A673 (cell line): ENCODE results near the gene STXBP5. TPM values are rescaled to one million over a fixed set of nuclear protein-coding genes. Genes with fewer than 3 reads are reported as not detected.
"Not testable (repeated sequence)": the region's sequence is repeated elsewhere in the genome, so short reads cannot be mapped to it uniquely, and the experiment has no call there.

Experiments
- BruUV-seq: library from RNA; stranded (reverse); fragments of 400-500 nt; replicated peaks from 2 replicates; lab custom pipeline; 2021; lab: Mats Ljungman, UMichigan
- CTCF ChIA-PET: fragments of 300-600 bp; sonication (Branson Sonifier 250); formaldehyde crosslinking; loops from one replicate; lab custom pipeline; 2022; ENCODE audit warnings: antibody characterized with exemption; lab: Charles Lee
- POLR2A ChIA-PET: fragments of 300-600 bp; sonication (Branson Sonifier 250); formaldehyde crosslinking; loops from one replicate; lab custom pipeline; 2022; ENCODE audit warnings: antibody characterized with exemption; ENCODE audit not compliant: low non-redundant PET; lab: Charles Lee
- DNase-seq: peaks from one replicate; pipeline ENCODE4 v3.0.0-alpha.2; 2015; ENCODE audit warnings: low spot score
- H3K27ac ChIP-seq: fragments of 200-600 bp; sonication (generic); 2 replicates; pipeline ENCODE4 v1.5.1; 2016; ENCODE audit warnings: mixed run types, low read depth, mild to moderate bottlenecking, mixed read lengths, antibody characterized with exemption, low read length; ENCODE audit not compliant: poor library complexity, severe bottlenecking
- H3K27me3 ChIP-seq: fragments of 200-600 bp; sonication (generic); replicated peaks from 2 replicates; pipeline ENCODE4 v1.6.1; 2017; ENCODE audit warnings: mixed run types, low read depth, mild to moderate bottlenecking, mixed read lengths, antibody characterized with exemption, low read length; ENCODE audit not compliant: insufficient read depth, poor library complexity
- H3K36me3 ChIP-seq: fragments of 200-600 bp; sonication (generic); 2 replicates; pipeline ENCODE4 v1.6.1; 2016; ENCODE audit warnings: mixed run types, mild to moderate bottlenecking, mixed read lengths, antibody characterized with exemption, low read length; ENCODE audit not compliant: insufficient read depth, poor library complexity, severe bottlenecking
- H3K4me1 ChIP-seq: fragments of 200-600 bp; sonication (generic); 2 replicates; pipeline ENCODE4 v1.6.1; 2017; ENCODE audit warnings: mixed run types, mild to moderate bottlenecking, mixed read lengths, antibody characterized with exemption, low read length; ENCODE audit not compliant: insufficient read depth, poor library complexity, severe bottlenecking
- H3K4me3 ChIP-seq: fragments of 200-600 bp; sonication (generic); 2 replicates; pipeline ENCODE4 v1.5.1; 2016; ENCODE audit warnings: low read depth, mixed run types, mild to moderate bottlenecking, mixed read lengths, low read length; ENCODE audit not compliant: poor library complexity, severe bottlenecking
- H3K9me3 ChIP-seq: fragments of 200-600 bp; sonication (generic); 2 replicates; pipeline ENCODE4 v1.6.1; 2016; ENCODE audit warnings: mixed run types, low read depth, mild to moderate bottlenecking, mixed read lengths, antibody characterized with exemption, low read length; ENCODE audit not compliant: poor library complexity, severe bottlenecking
- EZH2 ChIP-seq: fragments of 200-600 bp; sonication (generic); IDR thresholded peaks from 2 replicates; pipeline ENCODE4 v1.6.1; 2017; ENCODE audit warnings: borderline replicate concordance, low read depth, mild to moderate bottlenecking, mixed read lengths, antibody characterized with exemption, low read length; ENCODE audit not compliant: poor library complexity, severe bottlenecking
- intact Hi-C: fragments of 100-400 bp; cut with micrococcal nuclease; formaldehyde crosslinking; loops from one replicate; pipeline ENCODE4 v1.10.0; 2022; ENCODE audit not compliant: unreplicated experiment
- total RNA-seq: library from RNA; stranded (reverse); gene quantifications from 2 replicates; pipeline ENCODE4 v1.2.3, GENCODE V29; 2021
- TF ChIP-seq, protein P1 (sequence below): fragments of 300-800, 200-600 bp; sonication (generic); conservative IDR thresholded peaks from 2 replicates; pipeline ENCODE4 v1.5.1; 2017; ENCODE audit warnings: low read depth, mild to moderate bottlenecking, antibody characterized with exemption, low read length, moderate library complexity, mixed read lengths

The STXBP5 gene
- total RNA-seq, 1 experiment from 2014 or later: 14.5 TPM

GRCh38 chr6:147372806-147373205, 168.6 kb downstream of the STXBP5 start:
- BruUV-seq: no TSS peak
- CTCF ChIA-PET: no interaction called here
- H3K36me3 ChIP-seq: no peaks in the 10 kb centered on the region
- POLR2A ChIA-PET: no interaction called here
- intact Hi-C loops: no loop called here
- no peak for TF ChIP-seq EZH2
- no peaks in the 10 kb centered on the region for H3K4me1 ChIP-seq
- H3K4me3 ChIP-seq: no peak overlapping the region
- no peak overlapping the region for H3K27ac ChIP-seq
- DNase-seq: no peak
- H3K27me3 ChIP-seq: no peaks in the 10 kb centered on the region
- no peaks in the 10 kb centered on the region for H3K9me3 ChIP-seq

- no peaks in the 10 kb centered on the region for H3K27me3 ChIP-seq
- CTCF ChIA-PET: no interaction called here
- H3K36me3 ChIP-seq: no peaks in the 10 kb centered on the region
- no TSS peak for BruUV-seq
- intact Hi-C loops: no loop called here
- no peak overlapping the region for H3K4me3 ChIP-seq
- no peak for DNase-seq
- peaks cover 6% of the 10 kb centered on the region for H3K9me3 ChIP-seq
- no peak overlapping the region for H3K27ac ChIP-seq
- no peaks in the 10 kb centered on the region for H3K4me1 ChIP-seq
- POLR2A ChIA-PET: no interaction called here
- TF ChIP-seq, protein P1, sequence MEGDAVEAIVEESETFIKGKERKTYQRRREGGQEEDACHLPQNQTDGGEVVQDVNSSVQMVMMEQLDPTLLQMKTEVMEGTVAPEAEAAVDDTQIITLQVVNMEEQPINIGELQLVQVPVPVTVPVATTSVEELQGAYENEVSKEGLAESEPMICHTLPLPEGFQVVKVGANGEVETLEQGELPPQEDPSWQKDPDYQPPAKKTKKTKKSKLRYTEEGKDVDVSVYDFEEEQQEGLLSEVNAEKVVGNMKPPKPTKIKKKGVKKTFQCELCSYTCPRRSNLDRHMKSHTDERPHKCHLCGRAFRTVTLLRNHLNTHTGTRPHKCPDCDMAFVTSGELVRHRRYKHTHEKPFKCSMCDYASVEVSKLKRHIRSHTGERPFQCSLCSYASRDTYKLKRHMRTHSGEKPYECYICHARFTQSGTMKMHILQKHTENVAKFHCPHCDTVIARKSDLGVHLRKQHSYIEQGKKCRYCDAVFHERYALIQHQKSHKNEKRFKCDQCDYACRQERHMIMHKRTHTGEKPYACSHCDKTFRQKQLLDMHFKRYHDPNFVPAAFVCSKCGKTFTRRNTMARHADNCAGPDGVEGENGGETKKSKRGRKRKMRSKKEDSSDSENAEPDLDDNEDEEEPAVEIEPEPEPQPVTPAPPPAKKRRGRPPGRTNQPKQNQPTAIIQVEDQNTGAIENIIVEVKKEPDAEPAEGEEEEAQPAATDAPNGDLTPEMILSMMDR: no peak
- no peak for TF ChIP-seq EZH2
These were observed 174.6 kb downstream of the STXBP5 start for GRCh38 chr6:147378819-147379218.

DNA sequence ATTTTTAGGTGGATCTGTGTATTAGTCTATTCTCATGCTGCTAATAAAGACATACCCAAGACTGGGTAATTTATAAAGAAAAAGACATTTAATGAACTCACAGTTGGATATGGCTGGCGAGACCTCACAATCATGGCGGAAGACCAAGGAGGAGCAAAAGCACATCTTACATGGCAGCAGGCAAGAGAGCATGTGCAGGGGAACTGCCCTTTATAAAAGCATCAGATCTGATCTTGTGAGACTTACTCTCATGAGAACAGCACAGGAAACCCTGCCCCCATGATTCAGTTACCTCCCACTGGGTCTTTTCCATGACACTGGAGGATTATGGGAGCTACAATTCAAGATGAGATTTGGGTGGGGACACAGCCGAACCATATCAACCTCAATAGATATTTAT, 176.6 kb downstream of the STXBP5 start:
- H3K27me3 ChIP-seq, H3K4me3 ChIP-seq, POLR2A ChIA-PET, CTCF ChIA-PET, BruUV-seq, H3K9me3 ChIP-seq, H3K27ac ChIP-seq, H3K4me1 ChIP-seq, H3K36me3 ChIP-seq: not testable (repeated sequence)
- peak; percentile 14 for DNase-seq
- intact Hi-C loops: loop anchor here (10.0 kb wide), 1 partner anchor 526 kb away; no protein-coding TSS in a partner anchor

- no peak for DNase-seq
- intact Hi-C loops: loop anchor here (10.0 kb wide), 1 partner anchor 527 kb away; no protein-coding TSS in a partner anchor
- H3K9me3 ChIP-seq: peaks cover 6% of the 10 kb centered on the region
- ChIA-PET POLR2A (no interaction called here), CTCF (interaction anchor here (0.5 kb wide), 1 partner anchor 50 kb away, joined by 7 read pairs; no protein-coding TSS in a partner anchor)
- no peaks in the 10 kb centered on the region for H3K36me3 ChIP-seq
- no TSS peak for BruUV-seq
- no peaks in the 10 kb centered on the region for H3K4me1 ChIP-seq
- H3K4me3 ChIP-seq: no peak overlapping the region
- H3K27ac ChIP-seq: no peak overlapping the region
- TF ChIP-seq EZH2: no peak
- TF ChIP-seq, protein P1: no peak
- H3K27me3 ChIP-seq: no peaks in the 10 kb centered on the region
These were observed 177.5 kb downstream of the STXBP5 start for GRCh38 chr6:147381712-147382111.
